Measurements from ENCODE around the gene FAM210A. TPM values are rescaled to one million over a fixed set of nuclear protein-coding genes. Genes with fewer than 3 reads are reported as not detected.
"Not testable (repeated sequence)": the region's sequence is repeated elsewhere in the genome, so short reads cannot be mapped to it uniquely, and the experiment has no call there.

The FAM210A gene
- total and polyA plus RNA-seq, 2 donors (not counting 1 experiment from before 2014, with no cell fraction given): 4.2 to 11.4 TPM

GRCh38 chr18:13756671-13757070 is 30.3 kb upstream of the FAM210A start:
- Histone ChIP-seq H3K4me3 (ENCODE audit: control extremely low read depth in 1 of 5, extremely low read depth in 1 of 5, insufficient read depth in 1 of 5, low read depth in 2 of 5, low read length in 4 of 5) (no peak overlapping the region), H3K27ac (ENCODE audit: low read length in 2 of 2) (no peak overlapping the region), H3K4me1 (ENCODE audit: control insufficient read depth in 2 of 2, insufficient read depth in 2 of 2, low read length in 2 of 2) (no peaks in the 10 kb centered on the region), H4K20me1 (ENCODE audit: control insufficient read depth, insufficient read depth, low read length, poor library complexity, severe bottlenecking) (no peaks in the 10 kb centered on the region), H3K79me2 (ENCODE audit: control insufficient read depth, insufficient read depth, low read length) (no peaks in the 10 kb centered on the region), H2AFZ (ENCODE audit: insufficient read depth, low read depth, low read length, poor library complexity, severe bottlenecking) (no peak overlapping the region), H3K9me3 (ENCODE audit: control extremely low read depth in 1 of 3, control insufficient read depth in 2 of 3, insufficient read depth in 1 of 3, low read length in 2 of 3) (no peaks in the 10 kb centered on the region), H3K4me2 (replicated peaks; ENCODE audit: low read depth, low read length, poor library complexity, severe bottlenecking) (no peak overlapping the region), H3K9ac (ENCODE audit: low read length) (no peak overlapping the region), H3K36me3 (replicated peaks in 1 of 2; ENCODE audit: control extremely low read depth in 1 of 2, control insufficient read depth in 1 of 2, extremely low read depth in 1 of 2, insufficient read depth in 2 of 2, low read length in 1 of 2) (peaks cover 0 to 70% of the 10 kb centered on the region in 2 experiments), H3K27me3 (replicated peaks in 1 of 4; ENCODE audit: control extremely low read depth in 1 of 4, control insufficient read depth in 3 of 4, insufficient read depth in 4 of 4, low read length in 3 of 4) (no peaks in the 10 kb centered on the region)
- DNase-seq: no peak
- Mint-ChIP-seq H3K4me3 (no peak overlapping the region), H3K27ac (no peak overlapping the region), H3K9me3 (ENCODE audit: insufficient read depth) (no peaks in the 10 kb centered on the region), H3K4me1 (no peaks in the 10 kb centered on the region), H3K27me3 (no peaks in the 10 kb centered on the region)
- POLR2A ChIA-PET: no interaction called here
- CTCF ChIA-PET: no interaction called here
- ATAC-seq (ENCODE audit: low read depth): no peak
- TF ChIP-seq EZH2 (IDR thresholded peaks at IDR 0.05; ENCODE audit: borderline replicate concordance, insufficient read depth, low read depth, low read length, poor library complexity, severe bottlenecking) (no peak), CTCF (IDR thresholded peaks at IDR 0.05) (no peak)
- intact Hi-C loops (cut with micrococcal nuclease): no loop called here

- WGBS (ENCODE audit: insufficient coverage): no CpG with 5 or more reads among the region's 2 CpGs
- Histone ChIP-seq H3K27me3 (replicated peaks in 1 of 4; ENCODE audit: control extremely low read depth in 1 of 4, control insufficient read depth in 3 of 4, insufficient read depth in 4 of 4, low read length in 3 of 4) (no peaks in the 10 kb centered on the region), H3K27ac (ENCODE audit: low read length in 2 of 2) (no peak overlapping the region), H3K4me2 (replicated peaks; ENCODE audit: low read depth, low read length, poor library complexity, severe bottlenecking) (no peak overlapping the region), H3K4me1 (ENCODE audit: control insufficient read depth in 2 of 2, insufficient read depth in 2 of 2, low read length in 2 of 2) (no peaks in the 10 kb centered on the region), H2AFZ (ENCODE audit: insufficient read depth, low read depth, low read length, poor library complexity, severe bottlenecking) (no peak overlapping the region), H3K9ac (ENCODE audit: low read length) (no peak overlapping the region), H3K4me3 (ENCODE audit: control extremely low read depth in 1 of 5, extremely low read depth in 1 of 5, insufficient read depth in 1 of 5, low read depth in 2 of 5, low read length in 4 of 5) (no peak overlapping the region), H3K9me3 (ENCODE audit: control extremely low read depth in 1 of 3, control insufficient read depth in 2 of 3, insufficient read depth in 1 of 3, low read length in 2 of 3) (no peaks in the 10 kb centered on the region), H3K36me3 (replicated peaks in 1 of 2; ENCODE audit: control extremely low read depth in 1 of 2, control insufficient read depth in 1 of 2, extremely low read depth in 1 of 2, insufficient read depth in 2 of 2, low read length in 1 of 2) (peaks cover 0 to 70% of the 10 kb centered on the region in 2 experiments), H3K79me2 (ENCODE audit: control insufficient read depth, insufficient read depth, low read length) (no peaks in the 10 kb centered on the region), H4K20me1 (ENCODE audit: control insufficient read depth, insufficient read depth, low read length, poor library complexity, severe bottlenecking) (no peaks in the 10 kb centered on the region)
- intact Hi-C loops (cut with micrococcal nuclease): no loop called here
- CTCF ChIA-PET: no interaction called here
- no peaks in the 10 kb centered on the region for H3K4me1 Mint-ChIP-seq
- ATAC-seq (ENCODE audit: low read depth): no peak
- no peak for DNase-seq
- POLR2A ChIA-PET: no interaction called here
- H3K27ac Mint-ChIP-seq: no peak overlapping the region
- no peaks in the 10 kb centered on the region for H3K9me3 Mint-ChIP-seq (ENCODE audit: insufficient read depth)
- no peaks in the 10 kb centered on the region for H3K27me3 Mint-ChIP-seq
- TF ChIP-seq CTCF (IDR thresholded peaks at IDR 0.05): no peak
- no peak for TF ChIP-seq EZH2 (IDR thresholded peaks at IDR 0.05; ENCODE audit: borderline replicate concordance, insufficient read depth, low read depth, low read length, poor library complexity, severe bottlenecking)
- no peak overlapping the region for H3K4me3 Mint-ChIP-seq
Observed at GRCh38 chr18:13756261-13756660, 29.9 kb upstream of the FAM210A start.

- H3K27me3 Mint-ChIP-seq; H3K4me3 ChIP-seq (ENCODE audit: control extremely low read depth in 1 of 5, extremely low read depth in 1 of 5, insufficient read depth in 1 of 5, low read depth in 2 of 5, low read length in 4 of 5); H3K4me2 ChIP-seq (replicated peaks; ENCODE audit: low read depth, low read length, poor library complexity, severe bottlenecking); H3K27me3 ChIP-seq (replicated peaks in 1 of 4; ENCODE audit: control extremely low read depth in 1 of 4, control insufficient read depth in 3 of 4, insufficient read depth in 4 of 4, low read length in 3 of 4); ATAC-seq (ENCODE audit: low read depth); H3K79me2 ChIP-seq (ENCODE audit: control insufficient read depth, insufficient read depth, low read length); H3K27ac ChIP-seq (ENCODE audit: low read length in 2 of 2); CTCF ChIA-PET; H3K9me3 ChIP-seq (ENCODE audit: control extremely low read depth in 1 of 3, control insufficient read depth in 2 of 3, insufficient read depth in 1 of 3, low read length in 2 of 3); POLR2A ChIA-PET; H3K4me1 ChIP-seq (ENCODE audit: control insufficient read depth in 2 of 2, insufficient read depth in 2 of 2, low read length in 2 of 2); H3K9ac ChIP-seq (ENCODE audit: low read length); intact Hi-C loops (cut with micrococcal nuclease); H4K20me1 ChIP-seq (ENCODE audit: control insufficient read depth, insufficient read depth, low read length, poor library complexity, severe bottlenecking); H2AFZ ChIP-seq (ENCODE audit: insufficient read depth, low read depth, low read length, poor library complexity, severe bottlenecking); H3K4me3 Mint-ChIP-seq; H3K9me3 Mint-ChIP-seq (ENCODE audit: insufficient read depth); DNase-seq; H3K4me1 Mint-ChIP-seq: not testable (repeated sequence)
- peaks cover 4 to 78% of the 10 kb centered on the region in 2 experiments for H3K36me3 ChIP-seq (replicated peaks in 1 of 2; ENCODE audit: control extremely low read depth in 1 of 2, control insufficient read depth in 1 of 2, extremely low read depth in 1 of 2, insufficient read depth in 2 of 2, low read length in 1 of 2)
- H3K27ac Mint-ChIP-seq: peak overlapping the region; percentile 41
- no CpG with 5 or more reads among the region's 3 CpGs for WGBS (ENCODE audit: insufficient coverage)
Observed at GRCh38 chr18:13751599-13751998, 25.2 kb upstream of the FAM210A start.
